A549 (cell line): ENCODE measurements around the gene ATG16L1. TPM values are rescaled to one million over a fixed set of nuclear protein-coding genes. Genes with fewer than 3 reads are reported as not detected.

Source experiments
- ATAC-seq, 2 experiments: fragments of 200-7000 bp in 1 of 2; fragments of >200 bp in 1 of 2; cut with Nextera tagmentation in 1 of 2; cut with Tn5 transposase in 1 of 2; 3 replicates each; pipeline versions ENCODE4 v1.8.0 to v1.9.1; 2018 to 2020; ENCODE audit warnings: mild to moderate bottlenecking in 1 of 2, moderate library complexity in 1 of 2
- CTCF ChIA-PET: fragments of 300-600 bp; sonication (Branson Sonifier 250); formaldehyde crosslinking; extraction: SDS; loops from one replicate; lab custom pipeline; 2021; ENCODE audit warnings: antibody characterized with exemption, inconsistent platforms; lab: Yijun Ruan, JAX
- POLR2A ChIA-PET: fragments of 350-600 bp; formaldehyde crosslinking; extraction: SDS; loops from one replicate; lab custom pipeline; 2021; ENCODE audit warnings: antibody characterized with exemption, inconsistent platforms; lab: Yijun Ruan, JAX
- DNase-seq, 2 experiments: peaks; one replicate each; pipeline versions ENCODE4 v3.0.0 to v3.0.0-alpha.2; 2011 to 2016; ENCODE audit warnings: low read depth in 1 of 2, low spot score in 1 of 2
- FAIRE-seq: peaks from 2 replicates; lab custom pipeline; 2011; peaks lifted over from hg19 to GRCh38; lab: Jason Lieb, UNC
- H3K27ac ChIP-seq, 2 experiments: fragments of >200 bp; sonication (Bioruptor Twin); formaldehyde crosslinking; 3 replicates each; pipeline ENCODE4 v1.5.1; 2016 to 2017
- H3K4me1 ChIP-seq: fragments of >200 bp; sonication (Bioruptor Twin); formaldehyde crosslinking; 3 replicates; pipeline ENCODE4 v1.6.1; 2016
- H3K4me2 ChIP-seq: fragments of >200 bp; sonication (Bioruptor Twin); formaldehyde crosslinking; 3 replicates; pipeline ENCODE4 v1.6.1; 2016
- H3K4me3 ChIP-seq: fragments of >200 bp; sonication (Bioruptor Twin); formaldehyde crosslinking; 3 replicates; pipeline ENCODE4 v1.5.1; 2016
- H3K9me3 ChIP-seq: fragments of >200 bp; sonication (Bioruptor Twin); formaldehyde crosslinking; 3 replicates; pipeline ENCODE4 v1.6.1; 2016
- CBX8 ChIP-seq: fragments of 200-600 bp; sonication (generic); IDR thresholded peaks from 2 replicates; pipeline ENCODE4 v1.6.1; 2016
- CHD2 ChIP-seq: fragments of 150-350 bp; IDR thresholded peaks from 2 replicates; pipeline ENCODE4 v1.6.1; 2014; ENCODE audit warnings: low read length; ENCODE audit not compliant: partially characterized antibody
- CHD4 ChIP-seq: fragments of 200-600 bp; sonication (generic); IDR thresholded peaks from 2 replicates; pipeline ENCODE4 v1.6.1; 2016; ENCODE audit warnings: antibody characterized with exemption, mild to moderate bottlenecking, borderline replicate concordance
- EHMT2 ChIP-seq: fragments of 200-600 bp; sonication (generic); IDR thresholded peaks from 2 replicates; pipeline ENCODE4 v1.6.1; 2016; ENCODE audit warnings: antibody characterized with exemption, low read depth, mild to moderate bottlenecking, moderate library complexity
- ESRRA ChIP-seq: fragments of 150-350 bp; IDR thresholded peaks from 2 replicates; pipeline ENCODE4 v1.6.1; 2014; ENCODE audit warnings: mild to moderate bottlenecking, low read length, borderline replicate concordance
- FOXS1 ChIP-seq: fragments of 250-450 bp; sonication (Bioruptor Pico); IDR thresholded peaks from 2 replicates; pipeline ENCODE4 v1.5.0; 2020; ENCODE audit warnings: mild to moderate bottlenecking, moderate library complexity
- JUN ChIP-seq, 2 experiments: fragments of >200 bp; sonication (Bioruptor Twin); formaldehyde crosslinking; IDR thresholded peaks; 2 replicates in 1 of 2; 3 replicates in 1 of 2; pipeline ENCODE4 v1.6.1; 2016 to 2017
- MAFK ChIP-seq: fragments of 450-650 bp; IDR thresholded peaks from 2 replicates; pipeline ENCODE4 v1.6.1; 2014; ENCODE audit not compliant: partially characterized antibody
- MAZ ChIP-seq: fragments of 150-350 bp; IDR thresholded peaks from 2 replicates; pipeline ENCODE4 v1.6.1; 2014; ENCODE audit warnings: antibody characterized with exemption, low read depth, low read length, borderline replicate concordance
- MYC ChIP-seq: IDR thresholded peaks from 2 replicates; pipeline ENCODE4 v1.6.1; 2012; ENCODE audit warnings: mild to moderate bottlenecking, inconsistent platforms, low read length, improper control_type of control experiment, borderline replicate concordance
- NPAS2 ChIP-seq: fragments of 250-450 bp; sonication (Bioruptor Pico); IDR thresholded peaks from 2 replicates; pipeline ENCODE4 v1.8.0; 2022; ENCODE audit warnings: mild to moderate bottlenecking, moderate library complexity, borderline replicate concordance
- PHF8 ChIP-seq: fragments of 200-600 bp; sonication (generic); IDR thresholded peaks from 2 replicates; pipeline ENCODE4 v1.6.1; 2016; ENCODE audit warnings: low read depth, mild to moderate bottlenecking, antibody characterized with exemption, moderate library complexity, borderline replicate concordance
- POLR2AphosphoS2 ChIP-seq: conservative IDR thresholded peaks from 2 replicates; pipeline ENCODE4 v1.6.1; 2012; ENCODE audit warnings: low read length, improper control_type of control experiment, inconsistent platforms
- RCOR1 ChIP-seq: fragments of 150-350 bp; IDR thresholded peaks from 2 replicates; pipeline ENCODE4 v1.6.1; 2014; ENCODE audit warnings: antibody characterized with exemption, low read length, low read depth
- RFX5 ChIP-seq: fragments of 450-650 bp; IDR thresholded peaks from 2 replicates; pipeline ENCODE4 v1.7.1; 2014; ENCODE audit warnings: antibody characterized with exemption, mild to moderate bottlenecking, moderate library complexity
- RNF2 ChIP-seq: fragments of 200-600 bp; sonication (generic); IDR thresholded peaks from 2 replicates; pipeline ENCODE4 v1.6.1; 2016; ENCODE audit warnings: low read depth, mild to moderate bottlenecking, antibody characterized with exemption, moderate library complexity, borderline replicate concordance
- SMC3 ChIP-seq: fragments of >200 bp; sonication (Bioruptor Twin); formaldehyde crosslinking; IDR thresholded peaks from 3 replicates; pipeline ENCODE4 v1.6.1; 2018; ENCODE audit warnings: inconsistent platforms
- TFCP2L1 ChIP-seq: fragments of 250-450 bp; sonication (Bioruptor Pico); IDR thresholded peaks from 2 replicates; pipeline ENCODE4 v1.5.0; 2021; ENCODE audit warnings: mild to moderate bottlenecking
- ZFP36 ChIP-seq: fragments of 450-650 bp; IDR thresholded peaks from 2 replicates; pipeline ENCODE4 v1.6.1; 2014; ENCODE audit warnings: borderline replicate concordance; ENCODE audit not compliant: partially characterized antibody
- WGBS: methylation state at CpG from one replicate; pipeline ENCODE4 v1.1.6; 2017; ENCODE audit errors: missing lambda C conversion rate; 5-methylcytosine and 5-hydroxymethylcytosine counted together
- polyA plus RNA-seq, 4 experiments: library from polyadenylated mRNA; depleted of rRNA in 3 of 4; stranded (reverse); fragments of >200 nt; fragmentation: RNase III in 1 of 4; extraction: RNeasy Plus Mini Kit Qiagen cat#74134 plus additional on column Dnase treatment in 1 of 4; gene quantifications; 2 replicates in 3 of 4; 3 replicates in 1 of 4; pipeline ENCODE4 v1.2.3, GENCODE V29; 2011 to 2017
- TF ChIP-seq, protein P1 (sequence below): fragments of 450-650 bp; IDR thresholded peaks from 2 replicates; pipeline ENCODE4 v1.6.1; 2014; ENCODE audit warnings: antibody characterized with exemption
- TF ChIP-seq, protein P2 (sequence below): IDR thresholded peaks from 2 replicates; pipeline ENCODE4 v1.6.1; 2012
- TF ChIP-seq, protein P3 (sequence below): IDR thresholded peaks from 2 replicates; pipeline ENCODE4 v1.6.1; 2012; ENCODE audit warnings: low read depth, borderline replicate concordance
- TF ChIP-seq, protein P4 (sequence below): fragments of >200 bp; sonication (Bioruptor Twin); formaldehyde crosslinking; IDR thresholded peaks from 3 replicates; pipeline ENCODE4 v1.6.1; 2016

ATG16L1 gene
- polyA plus RNA-seq, 2 of the 4 experiments (the other 2 are of a cell fraction) = 45.1 to 70.9 TPM

DNA sequence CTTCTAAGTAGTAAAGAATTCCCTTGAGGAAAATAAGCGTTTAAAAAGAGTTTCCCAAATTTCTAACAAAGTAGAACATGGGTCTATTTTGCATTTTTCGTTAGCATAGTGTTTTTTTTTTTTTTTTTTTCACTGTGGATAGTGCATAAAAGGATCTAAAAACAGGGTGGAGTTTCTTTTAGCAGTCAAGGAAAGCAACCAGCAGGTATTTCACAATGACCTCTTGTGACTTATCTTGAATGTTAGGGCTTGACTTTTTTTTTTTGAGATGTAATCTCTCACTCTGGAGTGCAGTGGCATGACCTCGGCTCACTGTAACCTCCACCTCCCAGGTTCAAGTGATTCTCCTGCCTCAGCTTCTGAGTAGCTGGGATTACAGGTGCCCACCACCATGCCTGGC, 88.0 kb downstream of the ATG16L1 start:
- Histone ChIP-seq H3K4me2 (no peak overlapping the region), H3K9me3 (peaks cover 5% of the 10 kb centered on the region; the same call in 1 of the 3 replicates), H3K27ac (no peak overlapping the region), H3K4me1 (0 out of 3 replicates have a peak, but pooled peaks cover 3% of the 10 kb centered on the region), H3K4me3 (no peak overlapping the region)
- no peak for DNase-seq
- POLR2A ChIA-PET = no interaction called here
- ATAC-seq = no peak
- FAIRE-seq = no peak
- WGBS = 37% methylated on average over 3 of the region's 3 CpGs
- CTCF ChIA-PET = interaction anchor here (1.4 to 2.4 kb wide), 2 partner anchors 11 to 119 kb away, joined by 4 to 7 read pairs; no protein-coding TSS in a partner anchor
- TF ChIP-seq MYC (no peak), MAZ (no peak), FOXS1 (CRISPR knock-in tag) (no peak), POLR2AphosphoS2 (no peak), ZFP36 (no peak), ESRRA (no peak), MAFK (no peak), PHF8 (no peak), EHMT2 (no peak), SMC3 (no peak), RCOR1 (no peak), JUN (IDR thresholded peaks at IDR 0.05) (no peak)
- TF ChIP-seq, protein P1, sequence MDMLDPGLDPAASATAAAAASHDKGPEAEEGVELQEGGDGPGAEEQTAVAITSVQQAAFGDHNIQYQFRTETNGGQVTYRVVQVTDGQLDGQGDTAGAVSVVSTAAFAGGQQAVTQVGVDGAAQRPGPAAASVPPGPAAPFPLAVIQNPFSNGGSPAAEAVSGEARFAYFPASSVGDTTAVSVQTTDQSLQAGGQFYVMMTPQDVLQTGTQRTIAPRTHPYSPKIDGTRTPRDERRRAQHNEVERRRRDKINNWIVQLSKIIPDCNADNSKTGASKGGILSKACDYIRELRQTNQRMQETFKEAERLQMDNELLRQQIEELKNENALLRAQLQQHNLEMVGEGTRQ = no peak
- TF ChIP-seq, protein P2, sequence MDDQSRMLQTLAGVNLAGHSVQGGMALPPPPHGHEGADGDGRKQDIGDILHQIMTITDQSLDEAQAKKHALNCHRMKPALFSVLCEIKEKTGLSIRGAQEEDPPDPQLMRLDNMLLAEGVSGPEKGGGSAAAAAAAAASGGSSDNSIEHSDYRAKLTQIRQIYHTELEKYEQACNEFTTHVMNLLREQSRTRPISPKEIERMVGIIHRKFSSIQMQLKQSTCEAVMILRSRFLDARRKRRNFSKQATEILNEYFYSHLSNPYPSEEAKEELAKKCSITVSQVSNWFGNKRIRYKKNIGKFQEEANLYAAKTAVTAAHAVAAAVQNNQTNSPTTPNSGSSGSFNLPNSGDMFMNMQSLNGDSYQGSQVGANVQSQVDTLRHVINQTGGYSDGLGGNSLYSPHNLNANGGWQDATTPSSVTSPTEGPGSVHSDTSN = no peak
- TF ChIP-seq, protein P3, sequence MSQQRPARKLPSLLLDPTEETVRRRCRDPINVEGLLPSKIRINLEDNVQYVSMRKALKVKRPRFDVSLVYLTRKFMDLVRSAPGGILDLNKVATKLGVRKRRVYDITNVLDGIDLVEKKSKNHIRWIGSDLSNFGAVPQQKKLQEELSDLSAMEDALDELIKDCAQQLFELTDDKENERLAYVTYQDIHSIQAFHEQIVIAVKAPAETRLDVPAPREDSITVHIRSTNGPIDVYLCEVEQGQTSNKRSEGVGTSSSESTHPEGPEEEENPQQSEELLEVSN = no peak

DNA sequence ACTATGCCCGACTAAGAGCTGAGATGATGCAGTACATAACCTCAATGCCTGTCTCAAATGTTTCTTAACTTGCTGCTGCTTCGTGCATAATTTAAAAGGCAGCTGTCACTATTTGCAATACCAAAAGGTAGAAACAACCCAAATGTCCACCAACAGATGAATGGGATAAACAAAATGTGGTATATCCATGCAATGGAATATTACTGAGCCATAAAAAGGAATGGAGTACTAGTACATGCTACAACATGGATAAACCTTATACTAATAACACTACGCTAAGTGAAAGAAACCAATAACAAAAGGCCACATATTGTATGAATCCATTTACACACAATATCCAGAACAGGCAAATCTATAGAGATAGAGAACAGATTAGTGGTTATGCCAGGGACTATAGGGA, 89.8 kb downstream of the ATG16L1 start:
- H3K4me2 ChIP-seq = no peak overlapping the region

DNA sequence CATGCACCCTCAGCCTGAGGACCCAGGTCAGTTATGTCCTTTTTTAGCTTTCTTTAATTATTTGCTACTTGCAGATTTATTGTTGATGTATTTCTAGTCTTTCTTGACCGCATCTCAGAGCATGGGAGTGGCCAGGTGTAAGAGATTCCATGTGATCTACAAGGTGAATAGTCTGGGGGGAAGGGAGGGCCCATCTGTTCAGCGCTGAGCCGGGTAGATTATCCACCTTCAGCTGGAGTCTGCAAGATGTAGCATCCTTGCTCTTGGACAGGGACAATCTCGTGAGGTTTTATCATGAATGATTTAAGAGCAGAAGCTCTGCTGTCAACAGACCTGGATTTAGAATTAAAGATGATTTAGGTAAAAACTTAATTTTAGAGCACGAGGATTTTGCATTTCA, 90.8 kb downstream of the ATG16L1 start:
- ChIA-PET CTCF (interaction anchor here (0.7 to 2.8 kb wide), 8 partner anchors 8 to 1774 kb away, joined by 3 to 6 read pairs (median 4); no protein-coding TSS in a partner anchor), POLR2A (no interaction called here)
- no peak for ATAC-seq
- Histone ChIP-seq H3K4me2 (no peak overlapping the region), H3K27ac (no peak overlapping the region), H3K4me1 (0 out of 3 replicates have a peak, but pooled peaks cover 3% of the 10 kb centered on the region), H3K9me3 (peaks cover 5% of the 10 kb centered on the region; the same call in 1 of the 3 replicates), H3K4me3 (no peak overlapping the region)
- no peak for FAIRE-seq
- 82% methylated on average over 5 of the region's 5 CpGs for WGBS
- no peak for TF ChIP-seq CHD2
- TF ChIP-seq CHD4 = no peak
- TF ChIP-seq CBX8 = no peak
- TF ChIP-seq MAZ = no peak
- TF ChIP-seq RFX5 = no peak
- TF ChIP-seq RNF2 = no peak
- TF ChIP-seq, protein P4, sequence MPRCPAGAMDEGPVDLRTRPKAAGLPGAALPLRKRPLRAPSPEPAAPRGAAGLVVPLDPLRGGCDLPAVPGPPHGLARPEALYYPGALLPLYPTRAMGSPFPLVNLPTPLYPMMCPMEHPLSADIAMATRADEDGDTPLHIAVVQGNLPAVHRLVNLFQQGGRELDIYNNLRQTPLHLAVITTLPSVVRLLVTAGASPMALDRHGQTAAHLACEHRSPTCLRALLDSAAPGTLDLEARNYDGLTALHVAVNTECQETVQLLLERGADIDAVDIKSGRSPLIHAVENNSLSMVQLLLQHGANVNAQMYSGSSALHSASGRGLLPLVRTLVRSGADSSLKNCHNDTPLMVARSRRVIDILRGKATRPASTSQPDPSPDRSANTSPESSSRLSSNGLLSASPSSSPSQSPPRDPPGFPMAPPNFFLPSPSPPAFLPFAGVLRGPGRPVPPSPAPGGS = no peak
- no peak for TF ChIP-seq EHMT2
- DNase-seq = no peak

More for the DNA sequence above, 89.8 kb downstream of the ATG16L1 start:
- no peak overlapping the region for H3K27ac ChIP-seq
- POLR2A ChIA-PET = no interaction called here
- H3K9me3 ChIP-seq = peaks cover 5% of the 10 kb centered on the region; the same call in 1 of the 3 replicates
- FAIRE-seq (no peak), ATAC-seq (no peak), DNase-seq (no peak)
- 0 out of 3 replicates have a peak, but pooled peaks cover 3% of the 10 kb centered on the region for H3K4me1 ChIP-seq
- CTCF ChIA-PET = interaction anchor here (0.5 to 2.8 kb wide), 4 partner anchors 10 to 491 kb away, joined by 3 to 6 read pairs (median 5); no protein-coding TSS in a partner anchor
- 87% methylated on average over 3 of the region's 3 CpGs for WGBS
- no peak for TF ChIP-seq FOXS1 (CRISPR knock-in tag)
- TF ChIP-seq TFCP2L1 (CRISPR knock-in tag) = no peak
- TF ChIP-seq NPAS2 (CRISPR knock-in tag) = no peak
- no peak for TF ChIP-seq RNF2
- TF ChIP-seq, protein P4 = no peak
- TF ChIP-seq RCOR1 = no peak
- no peak for TF ChIP-seq MAFK
- no peak overlapping the region for H3K4me3 ChIP-seq
